ACHN (cell line): Measurements from ENCODE around the gene PLXNA2.

Source experiments
- DNase-seq: peaks from one replicate; pipeline ENCODE4 v3.0.0-alpha.2; 2015
- in situ Hi-C: cut with HindIII; loops from 2 replicates; pipeline ENCODE4 v1.10.0; 2017; ENCODE audit warnings: low sequenced_read_pairs, low pct_ligation_motif_present, low pct_unique_long_range_greater_than_20kb

Gene PLXNA2

DNA sequence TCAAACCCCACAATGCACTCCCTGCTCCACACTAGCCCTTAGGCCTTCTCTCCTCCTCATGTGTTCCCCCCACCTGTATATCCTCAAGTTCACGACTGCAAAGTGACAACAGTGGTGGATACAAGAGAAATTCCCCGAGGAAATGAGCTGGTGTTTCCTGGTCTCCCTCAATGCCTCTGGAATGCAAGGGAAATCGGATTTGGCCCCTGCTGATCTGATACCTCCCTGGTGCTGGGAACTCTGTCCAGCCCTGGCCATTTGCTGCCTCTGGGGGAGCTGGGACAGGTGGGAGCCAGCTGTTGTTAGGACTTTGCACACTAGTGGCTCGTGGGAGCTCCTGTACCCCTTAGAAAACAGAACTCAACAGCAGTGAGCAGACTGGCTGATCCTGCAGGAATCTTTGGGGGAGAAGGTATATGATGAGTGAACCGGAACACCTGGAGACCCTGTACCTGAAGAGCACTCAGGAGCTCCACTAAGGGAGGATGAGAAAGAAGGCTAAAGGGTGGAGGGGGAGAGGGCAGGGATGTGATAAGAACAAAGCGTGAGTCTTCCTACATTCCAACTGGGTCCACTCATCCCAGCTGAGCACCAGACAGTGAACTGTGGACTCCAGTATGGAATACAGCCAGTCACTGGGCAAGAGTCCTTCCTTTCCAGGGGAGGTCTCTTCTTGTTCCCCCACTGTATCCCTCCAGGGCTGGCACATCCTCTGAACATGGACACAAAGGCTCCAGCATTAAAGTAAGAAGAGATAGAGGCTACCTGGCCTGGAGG lies 69.3 kb downstream of the PLXNA2 start:
- DNase-seq = no peak
- in situ Hi-C loops = no loop called here

DNA sequence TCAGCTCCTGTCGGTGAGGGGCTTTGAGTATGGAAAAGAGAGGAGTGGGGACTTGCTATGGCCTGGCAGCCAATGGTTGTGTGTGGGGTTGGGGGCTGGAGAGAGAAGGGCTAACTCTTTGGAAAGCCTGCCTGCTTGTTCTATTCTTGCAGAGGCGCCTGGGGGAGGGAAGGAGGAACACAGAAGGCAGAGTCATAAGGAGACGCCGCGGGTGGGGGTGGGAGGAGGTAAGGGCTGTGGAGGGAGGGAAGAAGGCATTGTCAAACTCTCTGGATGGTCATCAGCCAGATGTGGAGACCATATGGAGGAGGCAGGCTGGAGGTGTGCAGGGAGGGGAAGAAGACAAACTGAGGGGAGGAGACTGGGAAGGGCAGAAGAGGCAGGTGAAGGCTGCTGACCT lies 70.0 kb downstream of the PLXNA2 start:
- in situ Hi-C loops = no loop called here
- no peak for DNase-seq

- DNase-seq = no peak
- in situ Hi-C loops = no loop called here
Observed at GRCh38 chr1:208173749-208174148, 70.4 kb downstream of the PLXNA2 start.

GRCh38 chr1:208172423-208173145 lies 71.6 kb downstream of the PLXNA2 start:
- DNase-seq = no peak
- in situ Hi-C loops = no loop called here

DNA sequence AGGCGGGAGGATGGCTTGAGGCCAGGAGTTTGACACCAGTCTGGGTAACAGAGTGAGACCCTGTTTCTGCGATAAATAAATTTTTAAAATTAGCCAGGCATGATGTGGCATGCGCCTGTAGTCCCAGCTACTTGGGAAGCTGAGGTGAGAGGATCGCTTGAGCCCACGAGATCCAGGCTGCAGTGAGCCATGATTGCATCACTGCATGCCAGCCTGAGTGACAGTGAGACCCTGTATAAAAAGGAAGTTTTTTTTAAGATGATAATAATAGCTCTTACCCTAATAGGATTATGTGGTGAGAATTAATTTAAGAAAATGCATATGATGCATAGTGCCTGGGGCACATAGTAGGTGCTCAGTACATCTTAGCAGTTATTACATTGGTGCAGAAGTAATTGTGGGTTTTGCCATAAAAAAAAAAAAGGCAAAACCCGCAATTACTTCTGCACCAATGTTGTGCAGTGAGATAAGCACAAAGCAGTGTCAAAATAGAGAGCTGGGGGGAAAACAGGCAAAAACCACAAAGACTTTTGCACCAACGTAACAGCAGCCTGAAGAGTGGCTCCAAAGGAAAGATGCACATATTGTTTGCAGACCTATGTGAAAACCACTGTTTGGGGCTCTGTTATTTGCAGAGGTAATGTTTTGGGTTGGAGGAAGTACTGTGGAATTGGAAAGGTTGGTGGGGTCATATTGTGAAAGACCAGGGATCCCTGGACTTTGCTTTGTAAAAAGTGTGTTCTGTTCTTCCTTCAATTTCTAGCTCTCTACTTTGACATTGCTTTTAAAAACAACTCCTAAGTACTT lies 72.4 kb downstream of the PLXNA2 start:
- in situ Hi-C loops = no loop called here
- DNase-seq = no peak

- in situ Hi-C loops = no loop called here
- DNase-seq = no peak
Observed at GRCh38 chr1:208170252-208170651, 73.9 kb downstream of the PLXNA2 start.

GRCh38 chr1:208169081-208169879 lies 74.9 kb downstream of the PLXNA2 start:
- in situ Hi-C loops = no loop called here
- DNase-seq = no peak

DNA sequence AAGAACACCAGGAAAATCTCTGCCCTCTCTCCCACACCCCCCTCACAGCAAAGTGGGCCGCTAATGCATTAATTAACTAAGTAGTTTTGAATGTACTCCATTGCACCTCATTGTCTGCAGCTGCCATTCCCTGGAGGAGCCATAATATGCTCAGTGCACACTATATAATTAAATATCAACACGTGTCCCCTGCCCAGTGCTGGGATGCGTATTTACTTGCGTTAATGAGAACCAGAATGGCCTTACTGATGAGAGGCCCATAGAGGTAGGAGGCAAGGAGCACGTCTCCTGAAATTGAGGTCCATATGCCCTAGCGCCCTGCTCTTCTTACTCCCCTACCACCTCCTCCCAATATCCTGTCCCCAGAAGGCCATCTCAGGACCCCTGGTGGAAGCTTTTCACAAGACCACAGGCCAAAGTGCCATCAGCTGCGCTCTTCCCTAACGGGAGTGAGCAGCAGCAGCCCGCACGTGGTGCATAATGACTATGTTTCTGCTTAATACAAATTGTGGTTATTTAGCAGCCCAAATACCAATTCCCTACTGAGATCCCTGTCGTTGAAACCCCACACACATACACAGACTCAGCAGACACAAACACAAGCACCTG lies 76.8 kb downstream of the PLXNA2 start:
- DNase-seq = no peak
- in situ Hi-C loops = no loop called here

- DNase-seq = no peak
- in situ Hi-C loops = no loop called here
Observed at GRCh38 chr1:208166340-208167138, 77.6 kb downstream of the PLXNA2 start.

DNA sequence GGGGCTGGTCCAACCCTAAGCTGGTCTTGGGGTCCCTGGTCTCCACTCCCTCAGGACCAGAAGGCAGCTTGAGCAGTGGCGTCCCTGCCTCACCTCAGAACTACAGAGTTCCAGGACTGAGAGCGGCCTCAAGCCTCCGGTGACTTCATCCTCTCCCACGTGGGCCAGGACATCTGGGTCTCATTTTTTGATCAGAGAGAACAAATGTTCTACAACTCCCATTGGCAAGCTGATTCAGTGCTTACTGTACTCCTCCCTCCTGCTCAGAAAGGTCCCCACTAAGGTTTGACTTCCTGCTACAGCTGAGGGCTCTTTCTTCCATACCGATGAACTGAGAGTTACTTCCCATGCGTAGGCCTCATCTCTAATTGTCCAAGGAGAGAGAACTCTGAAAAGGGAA lies 78.5 kb downstream of the PLXNA2 start:
- DNase-seq = no peak
- in situ Hi-C loops = no loop called here

GRCh38 chr1:208164609-208165008 lies 79.6 kb downstream of the PLXNA2 start:
- DNase-seq = no peak
- in situ Hi-C loops = no loop called here

- in situ Hi-C loops = no loop called here
- no peak for DNase-seq
Observed at GRCh38 chr1:208163539-208163938, 80.6 kb downstream of the PLXNA2 start.

GRCh38 chr1:208162903-208163302 lies 81.3 kb downstream of the PLXNA2 start:
- DNase-seq = no peak
- in situ Hi-C loops = no loop called here

- no peak for DNase-seq
Observed at GRCh38 chr1:208161656-208162375, 82.4 kb downstream of the PLXNA2 start.

GRCh38 chr1:208161005-208161404 lies 83.2 kb downstream of the PLXNA2 start:
- in situ Hi-C loops = no loop called here
- DNase-seq = no peak

More at GRCh38 chr1:208161656-208162375, 82.4 kb downstream of the PLXNA2 start:
- in situ Hi-C loops = no loop called here

GRCh38 chr1:208160259-208160819 lies 83.8 kb downstream of the PLXNA2 start:
- DNase-seq = no peak
- in situ Hi-C loops = no loop called here
